Measurements from ENCODE around the gene NDUFAF2.
"Not testable (repeated sequence)": the region's sequence is repeated elsewhere in the genome, so short reads cannot be mapped to it uniquely, and the experiment has no call there.

NDUFAF2 gene

GRCh38 chr5:61052882-61053281 lies 107.9 kb downstream of the NDUFAF2 start:
- no peak for DNase-seq

GRCh38 chr5:61053937-61054336 lies 108.9 kb downstream of the NDUFAF2 start:
- no peak for DNase-seq

GRCh38 chr5:61055434-61056006 lies 110.5 kb downstream of the NDUFAF2 start:
- peak; percentile 65 to 74 for DNase-seq

GRCh38 chr5:61059499-61059898 lies 114.5 kb downstream of the NDUFAF2 start:
- no peak for DNase-seq

GRCh38 chr5:61069150-61069549 lies 124.1 kb downstream of the NDUFAF2 start:
- no peak for DNase-seq

- DNase-seq, result no peak
These were observed 126.5 kb downstream of the NDUFAF2 start for GRCh38 chr5:61071526-61071925.

- no peak for DNase-seq
These were observed 131.6 kb downstream of the NDUFAF2 start for GRCh38 chr5:61076626-61077025.

- DNase-seq, result no peak
These were observed 136.7 kb downstream of the NDUFAF2 start for GRCh38 chr5:61081741-61082140.

- DNase-seq, result no peak
These were observed 137.7 kb downstream of the NDUFAF2 start for GRCh38 chr5:61082516-61083280.

GRCh38 chr5:61084658-61085057 lies 139.7 kb downstream of the NDUFAF2 start:
- DNase-seq, result no peak

GRCh38 chr5:61085885-61086284 lies 140.9 kb downstream of the NDUFAF2 start:
- no peak for DNase-seq

- DNase-seq, result no peak
These were observed 142.9 kb downstream of the NDUFAF2 start for GRCh38 chr5:61087921-61088320.

- no peak for DNase-seq
These were observed 144.3 kb downstream of the NDUFAF2 start for GRCh38 chr5:61089351-61089750.

- DNase-seq, result not testable (repeated sequence)
These were observed 148.2 kb downstream of the NDUFAF2 start for GRCh38 chr5:61093046-61093771.

- DNase-seq, result no peak
These were observed 152.5 kb downstream of the NDUFAF2 start for GRCh38 chr5:61097465-61097864.

- no peak for DNase-seq
These were observed 153.4 kb downstream of the NDUFAF2 start for GRCh38 chr5:61098251-61098995.

GRCh38 chr5:61100437-61100836 lies 155.4 kb downstream of the NDUFAF2 start:
- DNase-seq, result no peak

GRCh38 chr5:61114441-61114840 lies 169.4 kb downstream of the NDUFAF2 start:
- DNase-seq, result no peak

GRCh38 chr5:61115968-61116367 lies 171.0 kb downstream of the NDUFAF2 start:
- no peak for DNase-seq

- DNase-seq, result no peak
These were observed 174.1 kb downstream of the NDUFAF2 start for GRCh38 chr5:61119066-61119465.

GRCh38 chr5:61120534-61120933 lies 175.5 kb downstream of the NDUFAF2 start:
- DNase-seq, result no peak

- DNase-seq, result no peak
These were observed 178.1 kb downstream of the NDUFAF2 start for GRCh38 chr5:61123145-61123544.

- no peak for DNase-seq
These were observed 185.3 kb downstream of the NDUFAF2 start for GRCh38 chr5:61130289-61130688.
